ENCODE results near the gene CD300LF.

Gene CD300LF

GRCh38 chr17:74699236-74699635 lies 13.5 kb downstream of the CD300LF start:
- no peak for TF ChIP-seq CTCF (IDR thresholded peaks at IDR 0.05; ENCODE audit: control insufficient read depth, insufficient read depth, low read depth, low read length, missing control alignments)
- H3K4me3 ChIP-seq (ENCODE audit: control insufficient read depth, low read depth, low read length), result no peak overlapping the region
- DNase-seq (ENCODE audit: low read depth), result no peak

- no peak for TF ChIP-seq CTCF (IDR thresholded peaks at IDR 0.05; ENCODE audit: control insufficient read depth, insufficient read depth, low read depth, low read length, missing control alignments)
Observed at GRCh38 chr17:74698069-74698468, 14.7 kb downstream of the CD300LF start.

GRCh38 chr17:74697515-74697914 lies 15.2 kb downstream of the CD300LF start:
- DNase-seq (ENCODE audit: low read depth), result no peak
- TF ChIP-seq CTCF (IDR thresholded peaks at IDR 0.05; ENCODE audit: control insufficient read depth, insufficient read depth, low read depth, low read length, missing control alignments), result no peak
- H3K4me3 ChIP-seq (ENCODE audit: control insufficient read depth, low read depth, low read length), result no peak overlapping the region

More at GRCh38 chr17:74698069-74698468, 14.7 kb downstream of the CD300LF start:
- no peak overlapping the region for H3K4me3 ChIP-seq (ENCODE audit: control insufficient read depth, low read depth, low read length)
- no peak for DNase-seq (ENCODE audit: low read depth)

GRCh38 chr17:74695629-74696028 lies 17.1 kb downstream of the CD300LF start:
- TF ChIP-seq CTCF (IDR thresholded peaks at IDR 0.05; ENCODE audit: control insufficient read depth, insufficient read depth, low read depth, low read length, missing control alignments), result no peak
- DNase-seq (ENCODE audit: low read depth), result no peak
- H3K4me3 ChIP-seq (ENCODE audit: control insufficient read depth, low read depth, low read length), result no peak overlapping the region

GRCh38 chr17:74694081-74694480 lies 18.6 kb downstream of the CD300LF start:
- DNase-seq (ENCODE audit: low read depth), result no peak
- no peak overlapping the region for H3K4me3 ChIP-seq (ENCODE audit: control insufficient read depth, low read depth, low read length)
- no peak for TF ChIP-seq CTCF (IDR thresholded peaks at IDR 0.05; ENCODE audit: control insufficient read depth, insufficient read depth, low read depth, low read length, missing control alignments)

GRCh38 chr17:74691151-74691550 lies 21.6 kb downstream of the CD300LF start:
- DNase-seq (ENCODE audit: low read depth), result no peak
- no peak overlapping the region for H3K4me3 ChIP-seq (ENCODE audit: control insufficient read depth, low read depth, low read length)
- TF ChIP-seq CTCF (IDR thresholded peaks at IDR 0.05; ENCODE audit: control insufficient read depth, insufficient read depth, low read depth, low read length, missing control alignments), result no peak

- no peak for DNase-seq (ENCODE audit: low read depth)
- no peak for TF ChIP-seq CTCF (IDR thresholded peaks at IDR 0.05; ENCODE audit: control insufficient read depth, insufficient read depth, low read depth, low read length, missing control alignments)
- no peak overlapping the region for H3K4me3 ChIP-seq (ENCODE audit: control insufficient read depth, low read depth, low read length)
Observed at GRCh38 chr17:74690409-74690825, 22.3 kb downstream of the CD300LF start.
